NCI-H187 treated with DMSO at 0.1 percent for 48 hours (cell line): Measurements from ENCODE around the gene PNPLA6.

ENCODE experiments used
- DNase-seq: peaks from one replicate; lab custom pipeline; 2025; lab: John Stamatoyannopoulos, UW

The PNPLA6 gene

DNA sequence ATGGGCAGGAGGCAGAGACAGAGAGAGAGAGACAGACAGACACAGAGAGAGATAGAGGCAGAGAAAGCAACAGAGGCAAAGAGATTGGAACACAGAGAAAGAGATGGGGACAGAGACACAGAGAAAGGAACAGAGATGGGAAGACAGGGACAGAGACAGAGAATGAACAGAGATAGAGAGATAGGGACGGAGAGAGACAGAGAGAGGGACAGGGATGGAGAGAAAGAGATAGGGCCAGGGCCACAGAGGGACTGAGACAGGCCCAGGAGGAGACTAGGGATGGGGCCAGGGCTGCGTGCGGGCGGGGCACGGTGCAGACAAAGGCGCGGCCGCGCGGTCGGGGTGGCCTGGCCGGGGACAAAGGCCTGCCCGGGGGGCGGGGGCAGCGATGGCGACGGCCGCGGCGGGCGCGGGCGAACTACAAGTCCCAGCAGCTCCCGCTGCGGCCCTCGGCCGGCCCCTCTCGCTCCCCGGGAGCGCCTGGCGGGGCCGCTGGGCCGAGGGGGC is 19.8 kb upstream of the PNPLA6 start, which contains the start of gene ZNF358:
Gene ZNF358, plus strand, starts transcription at position 459 of the 507 bp plus-strand sequence. CDS start 3,140 bp downstream, outside the sequence.
- no peak for DNase-seq

DNA sequence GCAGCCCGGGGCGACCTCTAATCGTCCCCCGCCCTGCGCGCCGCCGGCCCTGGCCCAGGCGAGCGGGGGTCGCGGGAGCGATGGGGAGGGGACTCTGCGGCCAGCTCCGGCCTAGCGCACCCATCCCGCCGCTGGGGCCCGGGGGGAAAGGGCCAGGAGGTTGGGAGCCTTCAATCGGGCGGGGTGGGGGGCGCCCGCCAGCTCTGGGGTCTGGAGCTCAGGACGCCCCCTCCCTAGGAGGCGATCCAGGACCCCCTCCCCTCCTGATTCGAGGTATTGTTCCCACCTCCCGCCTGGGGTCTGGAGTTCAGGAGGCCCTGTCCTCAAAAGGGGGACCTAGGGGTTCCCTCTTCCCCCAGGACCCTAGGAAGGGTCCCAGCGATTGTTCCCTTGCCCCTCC is 19.2 kb upstream of the PNPLA6 start:
- DNase-seq, result no peak

DNA sequence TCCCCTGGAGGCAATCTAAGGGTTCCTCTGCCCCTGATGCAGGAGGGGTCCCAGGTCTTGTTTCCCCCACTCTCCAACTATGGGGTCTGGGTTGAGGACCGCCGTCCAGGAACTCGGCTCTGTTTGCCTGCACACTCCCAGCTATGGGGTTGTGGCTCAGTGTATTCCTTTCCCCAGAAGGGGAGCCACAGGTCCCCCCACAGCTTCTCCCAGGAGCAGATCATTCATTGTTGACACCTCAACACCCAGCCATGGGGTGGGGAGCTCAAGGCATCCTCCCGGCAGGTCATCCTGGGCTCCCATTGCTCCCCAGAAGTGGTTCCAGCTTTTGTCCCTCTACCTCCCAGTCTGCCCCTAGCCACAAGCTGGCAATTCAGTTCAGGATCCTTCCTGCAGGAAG is 18.6 kb upstream of the PNPLA6 start:
- DNase-seq, result no peak

DNA sequence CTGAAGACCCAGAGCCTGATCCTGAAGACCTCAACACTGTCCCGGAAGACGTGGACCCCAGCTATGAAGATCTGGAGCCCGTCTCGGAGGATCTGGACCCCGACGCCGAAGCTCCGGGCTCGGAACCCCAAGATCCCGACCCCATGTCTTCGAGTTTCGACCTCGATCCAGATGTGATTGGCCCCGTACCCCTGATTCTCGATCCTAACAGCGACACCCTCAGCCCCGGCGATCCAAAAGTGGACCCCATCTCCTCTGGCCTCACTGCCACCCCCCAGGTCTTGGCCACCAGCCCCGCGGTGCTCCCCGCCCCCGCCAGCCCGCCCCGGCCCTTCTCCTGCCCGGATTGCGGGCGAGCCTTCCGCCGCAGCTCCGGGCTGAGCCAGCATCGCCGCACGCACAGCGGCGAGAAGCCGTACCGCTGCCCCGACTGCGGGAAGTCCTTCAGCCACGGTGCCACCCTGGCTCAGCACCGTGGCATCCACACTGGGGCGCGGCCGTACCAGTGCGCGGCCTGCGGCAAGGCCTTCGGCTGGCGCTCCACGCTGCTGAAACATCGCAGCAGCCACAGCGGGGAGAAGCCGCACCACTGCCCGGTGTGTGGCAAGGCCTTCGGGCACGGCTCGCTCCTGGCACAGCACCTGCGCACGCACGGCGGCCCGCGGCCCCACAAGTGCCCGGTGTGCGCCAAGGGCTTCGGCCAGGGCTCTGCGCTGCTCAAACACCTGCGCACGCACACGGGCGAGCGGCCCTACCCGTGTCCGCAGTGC is 16.0 kb upstream of the PNPLA6 start:
- DNase-seq, result no peak

DNA sequence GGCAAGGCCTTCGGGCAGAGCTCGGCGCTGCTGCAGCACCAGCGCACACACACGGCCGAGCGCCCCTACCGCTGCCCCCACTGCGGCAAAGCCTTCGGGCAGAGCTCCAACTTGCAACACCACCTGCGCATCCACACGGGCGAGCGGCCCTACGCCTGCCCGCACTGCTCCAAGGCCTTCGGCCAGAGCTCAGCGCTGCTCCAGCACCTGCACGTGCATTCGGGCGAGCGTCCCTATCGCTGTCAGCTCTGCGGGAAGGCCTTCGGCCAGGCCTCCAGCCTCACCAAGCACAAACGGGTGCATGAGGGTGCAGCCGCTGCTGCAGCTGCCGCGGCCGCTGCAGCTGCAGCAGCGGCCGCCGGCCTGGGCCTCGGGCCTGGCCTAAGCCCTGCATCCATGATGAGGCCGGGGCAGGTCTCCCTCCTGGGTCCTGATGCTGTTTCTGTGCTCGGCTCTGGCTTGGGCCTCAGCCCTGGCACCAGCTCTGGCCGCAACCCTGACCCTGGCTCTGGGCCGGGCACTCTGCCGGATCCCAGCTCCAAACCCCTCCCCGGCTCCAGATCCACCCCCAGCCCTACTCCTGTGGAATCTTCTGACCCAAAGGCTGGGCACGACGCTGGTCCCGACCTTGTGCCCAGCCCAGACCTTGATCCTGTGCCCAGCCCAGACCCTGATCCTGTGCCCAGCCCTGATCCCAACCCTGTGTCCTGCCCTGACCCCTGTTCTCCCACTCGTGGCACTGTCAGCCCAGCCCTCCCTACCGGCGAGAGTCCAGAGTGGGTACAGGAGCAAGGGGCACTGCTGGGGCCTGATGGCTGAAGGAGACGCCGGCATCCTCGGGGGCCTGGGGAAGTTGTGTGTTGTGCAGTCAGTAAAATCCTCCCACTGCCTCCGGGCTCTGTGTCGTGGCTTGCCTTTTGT is 15.1 kb upstream of the PNPLA6 start:
- no peak for DNase-seq

DNA sequence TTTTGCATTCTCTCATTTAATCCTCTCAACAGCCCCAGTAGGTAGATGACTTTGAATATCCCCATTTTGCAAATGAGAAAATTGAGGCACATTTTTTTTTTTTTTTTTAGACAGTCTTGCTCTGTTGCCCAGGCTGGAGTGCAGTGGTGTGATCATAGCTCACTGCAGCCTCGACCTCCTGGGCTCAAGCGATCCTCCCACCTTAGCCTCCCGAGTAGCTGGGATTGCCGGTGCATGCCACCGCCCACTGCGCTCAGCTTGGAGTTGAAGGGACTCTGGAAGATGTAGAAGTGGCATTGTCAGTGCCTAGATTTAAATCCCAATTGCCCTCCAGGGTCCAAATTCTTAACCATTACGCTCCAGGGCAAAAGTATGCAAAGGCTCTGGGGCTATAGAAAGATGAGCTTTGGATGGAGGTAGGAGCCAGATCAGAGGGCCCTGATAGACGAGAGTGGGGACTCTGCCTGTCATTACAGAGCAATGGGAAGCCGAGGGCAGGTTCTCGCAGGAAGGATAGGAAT is 13.9 kb upstream of the PNPLA6 start:
- no peak for DNase-seq

DNA sequence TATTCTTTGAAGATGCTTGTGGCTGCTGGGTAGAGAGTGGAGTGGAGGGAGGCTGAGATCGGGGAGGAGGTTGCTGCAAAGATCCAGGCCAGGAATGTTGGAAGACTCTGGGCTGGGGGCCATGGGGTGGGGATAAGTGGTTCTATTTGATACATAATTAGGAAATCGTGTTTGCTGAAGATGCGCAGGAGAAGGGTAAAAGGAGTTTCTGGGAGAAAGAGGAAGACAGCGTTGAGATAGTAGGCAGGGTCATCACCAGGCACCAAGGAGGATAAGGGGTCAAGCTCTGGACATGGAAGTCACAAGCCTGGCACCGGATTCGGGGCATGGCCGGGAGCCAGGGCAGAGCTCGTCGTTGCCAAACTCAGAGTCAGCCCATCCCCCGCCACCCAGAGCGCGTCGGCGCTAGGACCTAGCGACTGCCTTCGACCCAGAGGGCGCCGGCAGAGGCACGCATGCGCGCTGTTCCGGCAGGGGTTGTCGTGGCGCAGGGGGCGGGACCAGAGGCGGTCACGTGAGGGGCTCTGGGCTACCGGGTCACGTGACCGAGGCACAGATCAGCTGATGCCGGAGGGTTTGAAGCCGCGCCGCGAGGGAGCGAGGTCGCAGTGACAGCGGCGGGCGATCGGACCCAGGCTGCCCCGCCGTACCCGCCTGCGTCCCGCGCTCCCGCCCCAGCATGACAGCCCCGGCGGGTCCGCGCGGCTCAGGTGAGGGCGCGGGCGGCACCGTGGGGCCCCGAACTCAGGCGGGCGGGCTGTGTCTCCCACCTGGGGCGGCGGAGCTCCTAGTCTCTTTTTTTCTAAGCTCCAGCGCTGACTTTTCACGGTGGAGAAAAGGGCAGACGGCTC is 13.2 kb upstream of the PNPLA6 start, which contains the start of gene MCOLN1:
Gene MCOLN1, plus strand, starts transcription at position 553 of the 851 bp plus-strand sequence. Its CDS starts 127 bp downstream, at position 680.
- DNase-seq, result peak; percentile 60

DNA sequence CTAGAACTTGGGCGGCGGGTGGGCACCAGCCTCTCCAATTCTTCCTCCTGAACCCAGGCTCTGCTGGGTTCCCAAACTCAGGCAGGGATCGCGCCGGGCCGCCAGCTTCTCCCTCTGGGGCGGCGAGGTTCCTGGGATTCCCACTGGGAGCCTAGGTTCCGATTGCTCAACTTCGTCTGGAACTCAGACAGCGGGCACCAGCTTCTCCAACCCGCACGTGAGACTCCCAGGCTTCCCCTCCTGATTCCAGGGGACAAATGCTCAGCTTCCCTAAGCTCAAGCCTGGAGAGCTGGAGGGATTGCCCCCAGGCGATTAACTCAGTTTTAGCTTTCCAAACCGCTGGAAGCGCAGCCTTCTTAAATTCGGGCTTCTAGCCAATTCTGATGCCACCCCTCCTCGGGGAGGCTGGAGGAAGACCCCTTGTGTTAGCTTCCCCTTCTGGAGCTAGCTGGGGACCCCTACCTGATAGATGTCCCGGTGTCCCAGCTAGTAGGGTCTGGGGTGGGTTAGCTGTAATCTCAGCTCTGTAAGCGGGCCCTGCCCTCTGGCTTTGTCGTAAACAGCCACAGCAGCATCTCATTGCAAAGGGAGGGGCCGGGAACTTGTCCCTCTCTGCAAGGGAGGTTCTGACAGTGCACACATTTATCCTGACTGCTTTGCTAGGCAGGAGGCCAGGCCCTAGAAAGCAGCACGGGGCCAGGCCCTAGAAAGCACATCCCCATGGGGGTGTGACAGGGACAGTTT is 12.4 kb upstream of the PNPLA6 start:
- DNase-seq, result no peak

DNA sequence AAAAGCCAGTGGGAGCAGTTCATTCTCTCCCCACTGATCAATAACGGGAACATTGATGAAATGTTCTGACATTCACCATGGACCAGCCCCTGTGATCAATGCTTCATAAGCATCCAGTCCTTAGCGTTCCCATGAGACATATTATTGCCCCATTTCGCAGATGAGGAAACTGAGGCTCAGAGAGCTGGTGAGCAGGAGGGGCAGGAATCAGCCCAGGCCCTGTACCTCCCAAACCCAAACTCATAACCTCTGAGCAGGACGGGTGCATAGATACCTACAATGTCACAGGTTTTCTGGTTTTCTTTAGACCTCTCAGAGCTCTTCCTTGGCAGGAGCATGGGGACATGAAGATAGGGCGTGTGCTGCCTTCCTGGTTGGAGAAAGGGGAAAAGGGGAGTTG is 11.0 kb upstream of the PNPLA6 start:
- DNase-seq, result no peak

DNA sequence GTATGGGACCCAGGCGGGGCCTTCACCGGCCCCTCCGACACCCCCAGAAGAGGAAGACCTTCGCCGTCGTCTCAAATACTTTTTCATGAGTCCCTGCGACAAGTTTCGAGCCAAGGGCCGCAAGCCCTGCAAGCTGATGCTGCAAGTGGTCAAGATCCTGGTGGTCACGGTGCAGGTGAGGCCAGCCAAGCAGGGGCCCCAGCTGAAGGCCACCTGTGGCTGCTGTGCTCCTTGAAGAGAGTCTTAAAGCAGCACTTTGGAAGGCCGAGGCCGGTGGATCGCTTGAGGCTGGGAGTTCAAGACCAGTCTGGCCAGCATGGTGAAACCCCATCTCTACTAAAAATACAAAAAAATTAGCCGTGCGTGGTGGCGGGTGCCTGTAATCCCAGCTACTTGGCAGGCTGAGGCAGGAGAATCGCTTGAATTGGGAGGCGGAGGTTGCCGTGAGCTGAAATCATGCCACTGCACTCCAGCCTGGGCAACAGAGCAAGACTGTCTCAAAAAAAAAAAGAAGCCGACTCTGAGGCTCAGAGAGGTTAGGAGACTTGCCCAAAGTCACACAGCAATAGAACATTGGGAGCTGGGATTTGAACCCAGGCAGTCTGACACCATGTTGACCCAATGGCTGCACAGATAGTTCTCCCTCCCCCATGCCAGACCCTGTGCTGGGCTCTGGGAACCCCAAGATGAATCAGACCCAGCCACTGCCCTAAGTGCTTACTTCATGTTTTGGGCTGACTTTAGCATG is 10.4 kb upstream of the PNPLA6 start:
- DNase-seq, result no peak

DNA sequence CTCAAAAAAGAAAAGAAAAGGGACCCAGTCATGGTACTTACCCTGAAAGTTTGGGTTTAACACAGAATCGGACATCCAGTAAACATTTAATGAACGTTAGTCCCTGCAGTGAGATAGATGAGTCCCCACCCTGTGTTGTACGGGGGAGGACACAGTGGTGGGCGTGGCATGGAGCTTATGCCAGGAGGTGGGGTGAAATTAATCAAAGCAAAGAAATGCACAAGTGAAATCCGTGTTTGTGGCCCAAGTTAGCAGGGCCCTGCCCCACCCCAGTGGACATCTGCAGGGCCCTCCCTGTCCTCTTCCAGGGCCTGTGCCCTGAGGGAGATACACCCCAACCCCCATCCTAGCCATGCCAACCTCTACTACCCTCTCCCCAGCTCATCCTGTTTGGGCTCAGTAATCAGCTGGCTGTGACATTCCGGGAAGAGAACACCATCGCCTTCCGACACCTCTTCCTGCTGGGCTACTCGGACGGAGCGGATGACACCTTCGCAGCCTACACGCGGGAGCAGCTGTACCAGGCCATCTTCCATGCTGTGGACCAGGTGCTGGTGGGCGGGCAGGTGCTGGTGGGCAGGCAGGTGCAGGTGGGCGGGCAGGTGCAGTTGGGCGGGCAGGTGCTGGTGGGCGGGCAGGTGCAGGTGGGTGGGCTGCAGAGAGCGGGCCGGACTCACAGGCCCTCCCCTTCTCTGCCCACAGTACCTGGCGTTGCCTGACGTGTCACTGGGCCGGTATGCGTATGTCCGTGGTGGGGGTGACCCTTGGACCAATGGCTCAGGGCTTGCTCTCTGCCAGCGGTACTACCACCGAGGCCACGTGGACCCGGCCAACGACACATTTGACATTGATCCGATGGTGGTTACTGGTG is 9.2 kb upstream of the PNPLA6 start:
- DNase-seq, result no peak

DNA sequence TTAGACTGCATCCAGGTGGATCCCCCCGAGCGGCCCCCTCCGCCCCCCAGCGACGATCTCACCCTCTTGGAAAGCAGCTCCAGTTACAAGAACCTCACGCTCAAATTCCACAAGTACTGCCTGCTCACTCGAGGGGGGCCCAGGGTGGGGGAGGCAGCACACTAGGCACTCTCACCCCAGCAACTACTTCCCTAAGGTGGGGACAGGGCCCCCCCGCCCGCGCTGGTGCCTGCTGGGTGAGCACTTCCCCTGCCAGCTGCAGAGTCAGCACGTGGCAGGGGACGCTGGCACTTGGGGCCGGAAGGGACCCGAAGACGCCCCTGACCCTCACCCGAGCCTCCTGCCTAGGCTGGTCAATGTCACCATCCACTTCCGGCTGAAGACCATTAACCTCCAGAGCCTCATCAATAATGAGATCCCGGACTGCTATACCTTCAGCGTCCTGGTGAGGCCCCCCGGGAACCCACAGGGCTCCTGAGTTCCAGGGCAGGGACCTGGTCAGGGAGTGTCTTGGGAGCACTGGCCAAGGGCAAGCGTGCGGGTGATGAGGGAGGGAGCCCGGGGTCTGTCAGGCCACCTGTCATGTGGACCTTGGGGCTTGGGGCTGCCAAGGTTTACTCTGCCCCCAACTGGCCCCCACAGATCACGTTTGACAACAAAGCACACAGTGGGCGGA is 7.9 kb upstream of the PNPLA6 start:
- DNase-seq, result no peak

DNA sequence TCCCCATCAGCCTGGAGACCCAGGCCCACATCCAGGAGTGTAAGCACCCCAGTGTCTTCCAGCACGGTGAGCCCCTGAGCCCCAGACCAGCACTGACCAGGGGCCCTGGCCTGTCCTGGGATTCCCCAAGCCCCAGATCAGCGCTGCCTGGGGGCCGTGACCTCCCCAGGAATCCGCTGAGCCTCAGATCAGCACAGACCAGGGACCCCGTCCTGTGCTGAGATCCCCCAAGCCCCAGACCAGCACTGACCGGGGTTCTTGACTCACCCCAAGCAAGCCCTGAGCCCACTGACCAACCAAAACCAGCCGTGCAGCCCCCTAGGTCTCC is 7.4 kb upstream of the PNPLA6 start:
- no peak for DNase-seq

DNA sequence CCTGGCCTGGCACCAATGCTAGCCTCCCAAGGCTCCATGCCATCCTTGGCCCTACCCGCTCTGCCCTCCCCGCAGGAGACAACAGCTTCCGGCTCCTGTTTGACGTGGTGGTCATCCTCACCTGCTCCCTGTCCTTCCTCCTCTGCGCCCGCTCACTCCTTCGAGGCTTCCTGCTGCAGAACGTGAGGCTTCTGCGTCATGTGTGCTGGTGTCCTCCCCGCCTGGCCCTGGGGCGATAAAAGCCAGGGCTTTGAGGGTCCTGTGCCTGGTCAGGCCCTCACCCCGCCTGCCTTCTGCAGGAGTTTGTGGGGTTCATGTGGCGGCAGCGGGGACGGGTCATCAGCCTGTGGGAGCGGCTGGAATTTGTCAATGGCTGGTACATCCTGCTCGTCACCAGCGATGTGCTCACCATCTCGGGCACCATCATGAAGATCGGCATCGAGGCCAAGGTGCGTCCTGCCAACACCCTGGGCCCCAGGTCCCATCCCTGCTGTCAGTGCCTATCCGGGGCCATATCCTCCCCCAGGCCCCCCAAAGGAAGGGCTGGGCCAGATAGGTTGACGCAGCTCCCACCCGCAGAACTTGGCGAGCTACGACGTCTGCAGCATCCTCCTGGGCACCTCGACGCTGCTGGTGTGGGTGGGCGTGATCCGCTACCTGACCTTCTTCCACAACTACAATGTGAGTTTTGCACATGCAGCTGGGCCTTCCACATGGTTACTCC is 6.8 kb upstream of the PNPLA6 start:
- DNase-seq, result no peak

DNA sequence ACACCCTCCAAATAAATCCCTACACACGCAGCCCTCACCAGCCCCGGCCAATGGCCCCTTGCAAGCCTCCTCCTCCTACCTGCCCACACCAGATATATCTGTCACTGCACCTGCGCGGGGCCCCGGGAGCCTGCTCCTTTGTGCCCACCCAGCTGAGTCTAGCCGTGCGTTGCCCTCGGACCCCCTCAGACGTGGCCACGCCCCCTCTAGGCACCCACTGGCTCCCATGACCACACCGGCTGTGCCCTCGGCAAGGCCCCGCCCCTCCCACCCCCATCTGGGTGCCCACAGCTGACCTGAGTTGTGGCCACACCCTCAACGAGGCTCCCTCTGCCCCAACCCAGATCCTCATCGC is 6.3 kb upstream of the PNPLA6 start:
- DNase-seq, result no peak

DNA sequence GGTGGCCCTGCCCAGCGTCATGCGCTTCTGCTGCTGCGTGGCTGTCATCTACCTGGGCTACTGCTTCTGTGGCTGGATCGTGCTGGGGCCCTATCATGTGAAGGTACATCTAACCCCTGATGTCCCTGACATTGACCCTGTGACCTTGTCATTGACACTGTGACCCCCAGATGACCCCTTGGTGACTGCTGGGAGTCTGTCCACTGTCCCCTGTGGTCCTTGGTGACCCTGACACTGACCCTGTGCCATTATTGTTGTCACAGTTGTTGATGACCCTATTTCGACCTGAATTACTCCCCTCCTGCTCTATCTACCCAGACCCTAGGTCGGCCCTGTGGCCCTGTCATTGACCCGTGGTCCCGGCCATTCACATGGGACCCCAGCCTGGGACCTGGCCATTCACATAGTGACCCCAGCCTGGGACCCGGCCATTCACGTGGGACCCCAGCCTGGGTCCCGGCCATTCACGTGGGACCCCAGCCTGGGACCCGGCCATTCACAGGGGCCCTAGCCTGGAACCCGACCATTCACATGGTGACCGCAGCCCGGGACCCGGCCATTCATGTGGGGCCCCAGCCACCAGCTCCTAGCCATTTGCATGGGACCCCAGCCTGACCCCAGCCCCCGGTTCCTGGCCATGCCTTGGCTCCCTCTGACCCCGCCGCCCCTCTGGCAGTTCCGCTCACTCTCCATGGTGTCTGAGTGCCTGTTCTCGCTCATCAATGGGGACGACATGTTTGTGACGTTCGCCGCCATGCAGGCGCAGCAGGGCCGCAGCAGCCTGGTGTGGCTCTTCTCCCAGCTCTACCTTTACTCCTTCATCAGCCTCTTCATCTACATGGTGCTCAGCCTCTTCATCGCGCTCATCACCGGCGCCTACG is 5.7 kb upstream of the PNPLA6 start:
- no peak for DNase-seq

DNA sequence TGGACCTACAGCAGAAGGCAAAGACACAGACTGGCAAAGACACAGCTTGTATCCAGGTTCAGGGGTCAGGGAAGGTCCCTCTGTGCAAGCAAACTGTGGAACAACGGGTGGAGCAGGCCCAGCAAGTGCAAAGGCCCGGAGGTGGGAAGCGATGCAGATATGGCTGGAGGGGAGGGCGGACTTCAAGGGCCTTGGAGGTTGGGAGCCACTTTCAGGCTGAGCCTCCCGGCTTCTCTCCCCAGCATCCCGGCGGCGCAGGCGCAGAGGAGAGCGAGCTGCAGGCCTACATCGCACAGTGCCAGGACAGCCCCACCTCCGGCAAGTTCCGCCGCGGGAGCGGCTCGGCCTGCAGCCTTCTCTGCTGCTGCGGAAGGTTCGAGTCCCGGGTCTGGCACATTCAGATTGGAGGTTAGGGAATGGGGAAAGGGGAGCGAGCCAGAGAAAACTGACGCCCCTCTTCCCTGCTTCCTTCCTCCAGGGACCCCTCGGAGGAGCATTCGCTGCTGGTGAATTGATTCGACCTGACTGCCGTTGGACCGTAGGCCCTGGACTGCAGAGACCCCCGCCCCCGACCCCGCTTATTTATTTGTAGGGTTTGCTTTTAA is 2.1 kb upstream of the PNPLA6 start:
- DNase-seq, result no peak
